ENCODE data around the gene CDHR1.

CDHR1 gene

GRCh38 chr10:84269162-84269561, 74.8 kb downstream of the CDHR1 start:
- no peak for ATAC-seq
- TF ChIP-seq ESRRG (CRISPR knock-in tag; IDR thresholded peaks at IDR 0.05) (no peak), ZNF8 (CRISPR knock-in tag; IDR thresholded peaks at IDR 0.05) (no peak), RARB (CRISPR knock-in tag; IDR thresholded peaks at IDR 0.05) (no peak), ZFP3 (CRISPR knock-in tag; IDR thresholded peaks at IDR 0.05) (no peak), BACH2 (CRISPR knock-in tag; IDR thresholded peaks at IDR 0.05; ENCODE audit: borderline replicate concordance) (no peak), SNAI2 (CRISPR knock-in tag; IDR thresholded peaks at IDR 0.05) (no peak), OSR1 (CRISPR knock-in tag; IDR thresholded peaks at IDR 0.05) (no peak), ZC3H10 (CRISPR knock-in tag; IDR thresholded peaks at IDR 0.05) (no peak), TSHZ2 (CRISPR knock-in tag; IDR thresholded peaks at IDR 0.05) (no peak), ARNTL (CRISPR knock-in tag; IDR thresholded peaks at IDR 0.05; ENCODE audit: borderline replicate concordance, low read depth) (no peak), GLIS3 (CRISPR knock-in tag; IDR thresholded peaks at IDR 0.05) (no peak), PPARA (CRISPR knock-in tag; IDR thresholded peaks at IDR 0.05; ENCODE audit: borderline replicate concordance) (no peak), TOX (CRISPR knock-in tag; IDR thresholded peaks at IDR 0.05; ENCODE audit: borderline replicate concordance) (no peak), CREB5 (CRISPR knock-in tag; IDR thresholded peaks at IDR 0.05; ENCODE audit: low read depth) (no peak), PATZ1 (CRISPR knock-in tag; IDR thresholded peaks at IDR 0.05; ENCODE audit: borderline replicate concordance) (no peak)

All from SK-N-SH treated with all-trans-retinoic acid at 6 μM for 48 hours (cell line).